T-helper 2 cell (primary cell): ENCODE results near the gene MBNL3.

Experiments used
- DNase-seq, 5 experiments: peaks; one replicate each; pipeline versions ENCODE4 v3.0.0 to v3.0.0-alpha.2; 2012 to 2022
- total RNA-seq, 2 donors: gene quantifications; one replicate each; lab custom pipeline; 2026; lab: John Stamatoyannopoulos, UW

MBNL3 gene
- 40.8 to 50.6 reads per million in 2 donors for total RNA-seq

GRCh38 chrX:132488819-132489577, at the start of gene MBNL3:
Gene MBNL3, minus strand, starts transcription at chrX:132489038. Its CDS starts 49,427 bp downstream, at chrX:132439611.
- DNase-seq, result peak; percentile 24 to 86 (median 59)

GRCh38 chrX:132533409-132533808, 44.6 kb upstream of the MBNL3 start:
- no peak for DNase-seq

- DNase-seq, result no peak
These were observed 44.1 kb upstream of the MBNL3 start for GRCh38 chrX:132532913-132533312.

- DNase-seq, result no peak
These were observed 43.3 kb upstream of the MBNL3 start for GRCh38 chrX:132532097-132532496.

- no peak for DNase-seq
These were observed 32.0 kb upstream of the MBNL3 start for GRCh38 chrX:132520792-132521191.

GRCh38 chrX:132520213-132520612, 31.4 kb upstream of the MBNL3 start:
- DNase-seq, result no peak

GRCh38 chrX:132518401-132518800, 29.6 kb upstream of the MBNL3 start:
- no peak for DNase-seq

- DNase-seq, result no peak
These were observed 20.0 kb upstream of the MBNL3 start for GRCh38 chrX:132508834-132509233.

GRCh38 chrX:132505116-132505515, 16.3 kb upstream of the MBNL3 start:
- no peak for DNase-seq

- no peak for DNase-seq
These were observed 15.6 kb upstream of the MBNL3 start for GRCh38 chrX:132504417-132504816.

- DNase-seq, result no peak
These were observed 12.8 kb upstream of the MBNL3 start for GRCh38 chrX:132501606-132502005.

- DNase-seq, result no peak
These were observed 8.6 kb upstream of the MBNL3 start for GRCh38 chrX:132497432-132497831.

GRCh38 chrX:132493095-132493494, 4.3 kb upstream of the MBNL3 start:
- DNase-seq, result no peak

GRCh38 chrX:132491191-132491590, 2.4 kb upstream of the MBNL3 start:
- peak in 2 of 5 experiments; percentile 47 to 59 for DNase-seq

- DNase-seq, result peak; percentile 9 to 68 (median 34)
These were observed 961 bp upstream of the MBNL3 start for GRCh38 chrX:132489578-132490419.

GRCh38 chrX:132488180-132488705, 595 bp downstream of the MBNL3 start:
- peak in 2 of 5 experiments; percentile 7 to 66 for DNase-seq

GRCh38 chrX:132486599-132487178, 2.1 kb downstream of the MBNL3 start:
- DNase-seq, result no peak

GRCh38 chrX:132483951-132484350, 4.9 kb downstream of the MBNL3 start:
- no peak for DNase-seq

- no peak for DNase-seq
These were observed 5.3 kb downstream of the MBNL3 start for GRCh38 chrX:132483488-132483887.

- DNase-seq, result no peak
These were observed 6.2 kb downstream of the MBNL3 start for GRCh38 chrX:132482632-132483031.

- DNase-seq, result peak in 1 of 5 experiments; percentile 7
These were observed 7.4 kb downstream of the MBNL3 start for GRCh38 chrX:132481449-132481848.

- peak in 3 of 5 experiments; percentile 13 to 86 (median 42) for DNase-seq
These were observed 8.1 kb downstream of the MBNL3 start for GRCh38 chrX:132480581-132481203.
